Measurements from ENCODE around the gene STK38.

The STK38 gene

GRCh38 chr6:36563237-36563927 is 16.1 kb upstream of the STK38 start:
- no peak for DNase-seq

- DNase-seq, result no peak
Measured at GRCh38 chr6:36560822-36561221, 13.5 kb upstream of the STK38 start.

- DNase-seq, result no peak
Measured at GRCh38 chr6:36559011-36559793, 11.9 kb upstream of the STK38 start.

- DNase-seq, result no peak
Measured at GRCh38 chr6:36556281-36556680, 9.0 kb upstream of the STK38 start.

- DNase-seq, result no peak
Measured at GRCh38 chr6:36555750-36556252, 8.5 kb upstream of the STK38 start.

GRCh38 chr6:36550473-36551000 is 3.3 kb upstream of the STK38 start:
- DNase-seq, result no peak

GRCh38 chr6:36548401-36548743 is 1.1 kb upstream of the STK38 start:
- no peak for DNase-seq

- DNase-seq, result no peak
Measured at GRCh38 chr6:36547646-36548400, 544 bp upstream of the STK38 start.

GRCh38 chr6:36546308-36546919 is 865 bp downstream of the STK38 start:
- no peak for DNase-seq

GRCh38 chr6:36545767-36546307 is 1.4 kb downstream of the STK38 start:
- DNase-seq, result no peak

GRCh38 chr6:36544228-36544627 is 3.1 kb downstream of the STK38 start:
- DNase-seq, result no peak

GRCh38 chr6:36542041-36542440 is 5.2 kb downstream of the STK38 start:
- no peak for DNase-seq

GRCh38 chr6:36539814-36540568 is 7.3 kb downstream of the STK38 start:
- no peak for DNase-seq

- DNase-seq, result no peak
Measured at GRCh38 chr6:36536873-36537547, 10.3 kb downstream of the STK38 start.

- no peak for DNase-seq
Measured at GRCh38 chr6:36533321-36533720, 14.0 kb downstream of the STK38 start.

GRCh38 chr6:36526066-36526465 is 21.2 kb downstream of the STK38 start:
- no peak for DNase-seq

GRCh38 chr6:36525346-36525745 is 21.9 kb downstream of the STK38 start:
- no peak for DNase-seq

- DNase-seq, result no peak
Measured at GRCh38 chr6:36524871-36525270, 22.4 kb downstream of the STK38 start.

- no peak for DNase-seq
Measured at GRCh38 chr6:36523936-36524499, 23.3 kb downstream of the STK38 start.

- no peak for DNase-seq
Measured at GRCh38 chr6:36523451-36523850, 23.8 kb downstream of the STK38 start.

- DNase-seq, result no peak
Measured at GRCh38 chr6:36519352-36519751, 27.9 kb downstream of the STK38 start.
